SK-N-SH (cell line): Measurements from ENCODE around the gene SHMT2.
A peak's percentile ranks its signal among the peaks of the same experiment; 100 is the strongest.

Experiments used
- CTCF ChIP-seq: fragments of 200-600 bp; sonication (generic); IDR thresholded peaks from 2 replicates; pipeline ENCODE4 v1.6.1; 2017; ENCODE audit warnings: antibody characterized with exemption, mild to moderate bottlenecking, moderate library complexity
- GABPA ChIP-seq: IDR thresholded peaks from 2 replicates; pipeline ENCODE4 v1.4.0; 2012; ENCODE audit warnings: low read depth, mild to moderate bottlenecking
- RAD21 ChIP-seq: IDR thresholded peaks from 2 replicates; pipeline ENCODE4 v1.6.1; 2012; ENCODE audit warnings: mild to moderate bottlenecking, low read length
- RCOR1 ChIP-seq: fragments of 150-350 bp; IDR thresholded peaks from 2 replicates; pipeline ENCODE4 v1.6.1; 2017; ENCODE audit warnings: antibody characterized with exemption, low read length
- USF1 ChIP-seq: IDR thresholded peaks from 2 replicates; pipeline ENCODE4 v1.4.0; 2012; ENCODE audit warnings: low read depth, borderline replicate concordance
- YY1 ChIP-seq: IDR thresholded peaks from 2 replicates; pipeline ENCODE4 v1.4.0; 2012; ENCODE audit warnings: low read depth, mild to moderate bottlenecking

- TF ChIP-seq RAD21 (no peak), USF1 (peak; percentile 87), YY1 (no peak), CTCF (no peak), RCOR1 (no peak), GABPA (0 out of 2 replicates have a peak, but pooled peaks have one; percentile 13)
These were observed 50.9 kb downstream of the SHMT2 start for GRCh38 chr12:57280211-57281062.
